Transverse colon (tissue), 3 donors: ENCODE measurements around the gene SEMA4A.

Experiments used
- CTCF ChIP-seq, 5 experiments: fragments of 200-600 bp in 3 of 5; fragments of 450-650 bp in 2 of 5; sonication (generic) in 3 of 5; IDR thresholded peaks; 1 replicate in 2 of 5; 2 replicates in 3 of 5; pipeline ENCODE4 v1.5.1; 2016 to 2017; ENCODE audit warnings: antibody characterized with exemption in 5 of 5, inconsistent platforms in 3 of 5, mild to moderate bottlenecking in 2 of 5, moderate library complexity in 1 of 5
- EP300 ChIP-seq: sonication (generic); formaldehyde crosslinking; IDR thresholded peaks from one replicate; pipeline ENCODE4 v1.6.1; 2017; ENCODE audit warnings: antibody characterized with exemption, low read depth
- POLR2A ChIP-seq: fragments of 450-650 bp; IDR thresholded peaks from one replicate; pipeline ENCODE4 v1.6.1; 2016; ENCODE audit warnings: antibody characterized with exemption, mild to moderate bottlenecking, moderate library complexity

DNA sequence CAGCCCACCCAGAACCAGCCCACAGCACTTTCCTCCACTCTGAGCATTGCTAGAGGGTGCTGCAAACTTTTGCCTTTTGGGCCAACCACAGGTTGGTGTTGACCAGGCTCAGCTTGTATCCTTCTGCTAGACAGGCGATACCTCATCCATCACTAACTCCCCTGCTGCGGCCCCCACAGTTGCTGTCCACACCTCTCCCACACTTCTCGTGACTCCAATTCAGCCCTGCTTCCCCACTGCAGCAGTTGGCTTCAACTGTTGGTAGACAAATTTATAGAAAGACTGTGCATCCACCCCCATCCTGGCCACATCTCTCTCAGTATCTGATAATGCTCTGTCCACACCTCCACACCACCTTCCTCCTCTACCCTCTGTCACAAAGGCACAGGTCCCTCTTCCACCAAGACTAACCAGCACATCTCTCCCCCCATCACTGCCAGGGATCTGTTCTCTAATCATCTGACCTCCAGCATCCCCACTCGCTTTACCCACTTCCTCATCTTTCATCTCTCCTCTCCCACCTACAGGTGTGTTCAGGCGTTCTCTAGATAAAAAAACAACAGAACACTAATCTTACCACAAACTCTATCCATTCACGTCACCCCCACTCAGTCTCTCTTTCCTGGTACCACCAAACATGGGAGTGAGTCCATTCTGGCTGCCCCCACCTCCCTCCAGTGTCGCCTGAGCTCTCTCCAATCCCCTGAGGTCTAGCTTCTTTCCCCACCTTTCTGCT, 24.7 kb downstream of the SEMA4A start:
- no peak for TF ChIP-seq CTCF (IDR thresholded peaks at IDR 0.05)
- no peak for TF ChIP-seq POLR2A
- no peak for TF ChIP-seq EP300
